ENCODE data around the gene BCL2L12.
"Not testable (repeated sequence)": the region's sequence is repeated elsewhere in the genome, so short reads cannot be mapped to it uniquely, and the experiment has no call there.

BCL2L12 gene

GRCh38 chr19:49713236-49713845 is 47.6 kb downstream of the BCL2L12 start:
- DNase-seq (ENCODE audit: low spot score): no peak

GRCh38 chr19:49716154-49716553 is 50.4 kb downstream of the BCL2L12 start:
- no peak for DNase-seq (ENCODE audit: low spot score)

- no peak for DNase-seq (ENCODE audit: low spot score)
These were observed 52.8 kb downstream of the BCL2L12 start for GRCh38 chr19:49718511-49718910.

GRCh38 chr19:49718991-49719390 is 53.3 kb downstream of the BCL2L12 start:
- no peak for DNase-seq (ENCODE audit: low spot score)

GRCh38 chr19:49719420-49719819 is 53.7 kb downstream of the BCL2L12 start:
- not testable (repeated sequence) for DNase-seq (ENCODE audit: low spot score)

Data from iPS-NIHi11 (cell line).